Upper lobe of right lung (tissue), 1 donor: ENCODE measurements around the gene EPHA7. TPM values are rescaled to one million over a fixed set of nuclear protein-coding genes. Genes with fewer than 3 reads are reported as not detected.

Source experiments
- ATAC-seq: fragments of 200-7000 bp; cut with Tn5 transposase; one replicate; pipeline ENCODE4 v1.9.1; 2020; ENCODE audit warnings: mild to moderate bottlenecking, moderate library complexity
- DNase-seq: peaks from one replicate; pipeline ENCODE4 v3.0.0-alpha.2; 2020
- H3K27ac ChIP-seq: fragments of 200-600 bp; one replicate; pipeline ENCODE4 v1.8.0; 2022
- H3K27me3 ChIP-seq: fragments of 200-600 bp; one replicate; pipeline ENCODE4 v1.8.0; 2022; ENCODE audit warnings: mild to moderate bottlenecking
- H3K36me3 ChIP-seq: fragments of 200-600 bp; one replicate; pipeline ENCODE4 v1.8.0; 2022
- H3K4me1 ChIP-seq: fragments of 200-600 bp; one replicate; pipeline ENCODE4 v1.8.0; 2022
- H3K4me3 ChIP-seq: fragments of 200-600 bp; one replicate; pipeline ENCODE4 v1.8.0; 2022; ENCODE audit warnings: mild to moderate bottlenecking
- H3K9me3 ChIP-seq: fragments of 200-600 bp; one replicate; pipeline ENCODE4 v1.8.0; 2022
- CTCF ChIP-seq: fragments of 200-600 bp; IDR thresholded peaks from one replicate; pipeline ENCODE4 v1.8.0; 2022; ENCODE audit warnings: antibody characterized with exemption
- intact Hi-C: fragments of 100-400 bp; cut with DNase I; formaldehyde crosslinking; loops from one replicate; pipeline ENCODE4 v1.11.0; 2022
- total RNA-seq: library from RNA; stranded (reverse); fragmentation: NEBNext Ultra II Directional; extraction: Animal tissue kit (Norgen Biotek cat#: 25700); gene quantifications from one replicate; pipeline ENCODE4 v1.2.1, GENCODE V29; 2021
- donor health status: DM: no; HTN: yes; CAD: no; lungs with severe emphysema.

The EPHA7 gene
- total RNA-seq, 1 donor from 2014 or later: 0.14 TPM

- no peak overlapping the region for H3K27ac ChIP-seq
- DNase-seq: no peak
- no peak for ATAC-seq
- no peaks in the 10 kb centered on the region for H3K4me1 ChIP-seq
- H3K9me3 ChIP-seq: no peaks in the 10 kb centered on the region
- no peaks in the 10 kb centered on the region for H3K36me3 ChIP-seq
- no peak for TF ChIP-seq CTCF
- no peak overlapping the region for H3K4me3 ChIP-seq
- intact Hi-C loops: no loop called here
- no peaks in the 10 kb centered on the region for H3K27me3 ChIP-seq
These were observed 77.3 kb downstream of the EPHA7 start for GRCh38 chr6:93341900-93342613.

- ATAC-seq (no peak), DNase-seq (no peak)
- Histone ChIP-seq H3K36me3 (no peaks in the 10 kb centered on the region), H3K9me3 (no peaks in the 10 kb centered on the region), H3K4me3 (no peak overlapping the region), H3K4me1 (no peaks in the 10 kb centered on the region), H3K27me3 (no peaks in the 10 kb centered on the region), H3K27ac (no peak overlapping the region)
- TF ChIP-seq CTCF: no peak
- intact Hi-C loops: no loop called here
These were observed 81.5 kb downstream of the EPHA7 start for GRCh38 chr6:93337772-93338394.

- no peak for TF ChIP-seq CTCF
- intact Hi-C loops: no loop called here
- ATAC-seq (no peak), DNase-seq (no peak)
- Histone ChIP-seq H3K36me3 (no peaks in the 10 kb centered on the region), H3K4me1 (no peaks in the 10 kb centered on the region), H3K27me3 (no peaks in the 10 kb centered on the region), H3K27ac (no peak overlapping the region), H3K9me3 (no peaks in the 10 kb centered on the region), H3K4me3 (no peak overlapping the region)
These were observed 82.3 kb downstream of the EPHA7 start for GRCh38 chr6:93337014-93337413.

GRCh38 chr6:93329301-93330000 is 89.9 kb downstream of the EPHA7 start:
- Histone ChIP-seq H3K9me3 (no peaks in the 10 kb centered on the region), H3K36me3 (no peaks in the 10 kb centered on the region), H3K4me1 (no peaks in the 10 kb centered on the region), H3K27ac (no peak overlapping the region), H3K27me3 (no peaks in the 10 kb centered on the region), H3K4me3 (no peak overlapping the region)
- TF ChIP-seq CTCF: no peak
- DNase-seq (no peak), ATAC-seq (no peak)
- intact Hi-C loops: no loop called here

DNA sequence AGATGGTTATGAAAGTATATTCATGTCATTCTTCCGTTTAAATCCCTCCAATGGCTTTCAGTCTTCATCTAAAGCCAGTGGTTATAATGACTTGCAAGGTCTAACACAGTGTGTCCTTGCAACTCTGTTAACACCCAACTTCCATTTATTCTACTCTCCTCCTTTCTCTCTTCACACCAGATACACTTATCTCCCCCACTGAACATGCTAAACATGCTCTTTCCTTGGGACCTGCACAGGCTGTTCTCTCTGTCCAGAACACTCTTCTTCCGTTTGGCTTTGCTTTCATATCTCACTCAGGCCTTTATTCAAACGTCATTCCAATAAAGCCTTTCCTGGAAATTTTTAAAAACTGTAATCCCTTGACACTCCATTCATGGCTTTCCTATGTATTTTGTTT is 91.5 kb downstream of the EPHA7 start:
- Histone ChIP-seq H3K4me3 (no peak overlapping the region), H3K36me3 (no peaks in the 10 kb centered on the region), H3K9me3 (no peaks in the 10 kb centered on the region), H3K27ac (no peak overlapping the region), H3K4me1 (no peaks in the 10 kb centered on the region), H3K27me3 (no peaks in the 10 kb centered on the region)
- intact Hi-C loops: no loop called here
- TF ChIP-seq CTCF: no peak
- no peak for DNase-seq
- no peak for ATAC-seq
